ENCODE results near the gene PDXDC1. TPM values are rescaled to one million over a fixed set of nuclear protein-coding genes. Genes with fewer than 3 reads are reported as not detected.
"Not testable (repeated sequence)": the region's sequence is repeated elsewhere in the genome, so short reads cannot be mapped to it uniquely, and the experiment has no call there.

The PDXDC1 gene
- total and polyA plus RNA-seq, 9 of the 15 experiments (the other 6 are each of a cell fraction or from before 2014, with no cell fraction given), result 5.1 to 95.4 (median 45.8) TPM

DNA sequence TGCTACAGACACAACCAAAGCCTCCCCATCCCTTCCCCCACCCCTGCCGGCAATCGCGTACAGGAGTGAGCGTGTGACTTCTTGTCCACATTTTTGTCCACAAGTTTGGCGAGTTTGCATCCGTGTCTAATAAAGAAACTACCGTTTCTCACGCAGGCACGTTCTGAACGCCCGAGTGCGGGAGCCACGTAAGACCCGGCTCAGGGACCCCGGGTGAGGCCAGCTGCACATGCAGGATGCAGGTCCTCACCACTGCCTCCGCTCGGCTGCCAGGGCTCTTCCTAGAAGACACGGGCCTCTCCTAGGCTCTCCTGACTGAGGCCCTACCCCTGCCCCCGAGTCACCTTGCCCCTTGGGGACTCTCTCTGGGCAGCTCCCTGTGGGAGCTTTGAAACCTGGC, 174.0 kb downstream of the PDXDC1 start:
- ATAC-seq; H3K9me1 ChIP-seq (ENCODE audit: control insufficient read depth, insufficient read depth, low read length); H4K20me1 ChIP-seq (replicated peaks; ENCODE audit: control insufficient read depth, insufficient read depth, low read length); intact Hi-C loops (cut with micrococcal nuclease); DNase-seq (ENCODE audit: extremely low read depth in 1 of 4, low spot score in 3 of 4); H3K4me2 ChIP-seq (ENCODE audit: insufficient read depth, low read length); H3K9ac ChIP-seq (ENCODE audit: insufficient read depth in 1 of 2, low read depth in 2 of 2, low read length in 2 of 2); H3K27me3 ChIP-seq (ENCODE audit: control insufficient read depth in 2 of 2, insufficient read depth in 2 of 2, low read length in 2 of 2); H3K4me3 ChIP-seq; POLR2A ChIA-PET; FAIRE-seq; H3K27ac ChIP-seq (ENCODE audit: extremely low read depth, low read depth, low read length); CTCF ChIA-PET (ENCODE audit: low intra/inter-chr PET ratio); H2AFZ ChIP-seq (ENCODE audit: low read depth, low read length); H3K36me3 ChIP-seq (ENCODE audit: control insufficient read depth, insufficient read depth, low read length); in situ Hi-C loops (cut with MboI); BruUV-seq (replicated peaks); H3K9me3 ChIP-seq (replicated peaks; ENCODE audit: control insufficient read depth, insufficient read depth, low read depth, low read length): not testable (repeated sequence)
- Histone ChIP-seq H3K4me1 (replicated peaks in 1 of 2; ENCODE audit: control insufficient read depth in 2 of 2, insufficient read depth in 2 of 2, low read length in 2 of 2) (peaks cover 0 to 30% of the 10 kb centered on the region in 2 experiments; a peak in 2 of 5 replicates), H3K79me2 (ENCODE audit: control insufficient read depth, insufficient read depth, low read length) (peaks cover 15% of the 10 kb centered on the region)
- WGBS (ENCODE audit: insufficient coverage, low coverage, missing lambda C conversion rate), result 88% methylated on average over 10 of the region's 19 CpGs

DNA sequence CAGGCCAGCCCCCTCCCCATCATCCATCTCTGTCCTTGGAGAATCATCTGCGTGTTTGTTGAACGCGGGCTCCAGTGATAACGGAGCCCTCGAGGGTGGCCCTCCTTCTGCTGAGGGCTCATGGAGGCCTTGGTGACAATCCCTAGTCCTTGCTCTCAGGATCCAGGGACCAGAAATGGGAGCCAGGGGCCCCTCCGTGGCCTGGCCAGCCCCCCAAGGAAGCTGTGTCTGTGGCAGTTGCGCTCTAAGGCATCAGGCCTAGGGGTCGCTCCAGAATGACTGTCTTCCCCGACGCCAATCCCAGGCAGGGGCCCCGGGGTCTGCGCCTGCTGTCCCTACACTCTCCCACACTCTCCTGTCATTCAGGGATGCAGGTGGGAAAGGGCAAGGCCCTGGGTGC, 174.4 kb downstream of the PDXDC1 start:
- H3K79me2 ChIP-seq (ENCODE audit: control insufficient read depth, insufficient read depth, low read length), result peaks cover 15% of the 10 kb centered on the region
- not testable (repeated sequence) for ATAC-seq

More for the DNA sequence above, 174.4 kb downstream of the PDXDC1 start:
- peaks cover 0 to 26% of the 10 kb centered on the region in 2 experiments; a peak in 2 of 5 replicates for H3K4me1 ChIP-seq (replicated peaks in 1 of 2; ENCODE audit: control insufficient read depth in 2 of 2, insufficient read depth in 2 of 2, low read length in 2 of 2)
- DNase-seq (ENCODE audit: extremely low read depth in 1 of 4, low spot score in 3 of 4); H3K4me2 ChIP-seq (ENCODE audit: insufficient read depth, low read length); H3K36me3 ChIP-seq (ENCODE audit: control insufficient read depth, insufficient read depth, low read length); POLR2A ChIA-PET; in situ Hi-C loops (cut with MboI); H3K9ac ChIP-seq (ENCODE audit: insufficient read depth in 1 of 2, low read depth in 2 of 2, low read length in 2 of 2); FAIRE-seq; H3K27ac ChIP-seq (ENCODE audit: extremely low read depth, low read depth, low read length); BruUV-seq (replicated peaks); H3K4me3 ChIP-seq; H3K9me3 ChIP-seq (replicated peaks; ENCODE audit: control insufficient read depth, insufficient read depth, low read depth, low read length); H3K27me3 ChIP-seq (ENCODE audit: control insufficient read depth in 2 of 2, insufficient read depth in 2 of 2, low read length in 2 of 2); intact Hi-C loops (cut with micrococcal nuclease); H3K9me1 ChIP-seq (ENCODE audit: control insufficient read depth, insufficient read depth, low read length); H4K20me1 ChIP-seq (replicated peaks; ENCODE audit: control insufficient read depth, insufficient read depth, low read length); H2AFZ ChIP-seq (ENCODE audit: low read depth, low read length); CTCF ChIA-PET (ENCODE audit: low intra/inter-chr PET ratio): not testable (repeated sequence)
- 88% methylated on average over 10 of the region's 12 CpGs for WGBS (ENCODE audit: insufficient coverage, low coverage, missing lambda C conversion rate)

Measured in K562 (cell line).